Measurements from ENCODE around the gene VASN. TPM values are rescaled to one million over a fixed set of nuclear protein-coding genes. Genes with fewer than 3 reads are reported as not detected.

Gene VASN
- total and polyA plus RNA-seq, 9 of the 15 experiments (the other 6 are each of a cell fraction or from before 2014, with no cell fraction given) = 0.01 to 2.5 (median 0.41) TPM; not detected in 1

DNA sequence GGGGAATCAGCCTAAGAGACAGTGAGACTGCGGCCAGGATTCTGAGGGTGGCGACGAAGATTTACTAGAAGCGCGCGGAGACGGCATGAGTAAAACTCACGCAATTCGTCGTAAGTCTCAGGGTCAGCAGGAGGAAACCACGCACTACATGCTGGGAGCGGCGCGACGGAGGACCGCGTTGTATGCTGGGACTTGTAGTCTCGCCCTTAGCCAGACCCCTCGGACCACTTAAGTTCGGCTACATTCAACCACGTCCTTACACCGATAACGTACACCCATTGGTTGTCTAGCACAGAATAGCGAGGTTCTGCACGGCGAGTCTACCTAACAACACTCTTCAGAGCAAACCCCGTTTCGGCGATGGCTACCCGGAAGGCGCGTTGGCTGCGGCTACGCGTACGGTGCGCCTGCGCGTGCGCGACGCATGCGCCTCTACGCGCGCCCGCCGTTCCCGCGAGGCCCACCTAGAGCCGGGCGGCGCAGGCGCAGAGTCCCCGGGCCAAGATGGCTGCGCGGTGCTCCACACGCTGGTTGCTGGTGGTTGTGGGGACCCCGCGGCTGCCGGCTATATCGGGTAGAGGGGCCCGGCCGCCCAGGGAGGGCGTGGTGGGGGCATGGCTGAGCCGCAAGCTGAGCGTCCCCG, 53.9 kb downstream of the VASN start, which contains the start of gene DNAJA3 (continued):
- TF ChIP-seq NRF1 (conservative IDR thresholded peaks at IDR 0.05 in 1 of 2, IDR thresholded peaks at IDR 0.05 in 1 of 2) (peak; percentile 100), PREB (CRISPR knock-in tag; IDR thresholded peaks at IDR 0.05) (no peak), HES1 (IDR thresholded peaks at IDR 0.05; ENCODE audit: low read depth) (no peak), ZC3H4 (CRISPR knock-in tag; IDR thresholded peaks at IDR 0.05; ENCODE audit: borderline replicate concordance) (no peak), MNT (conservative IDR thresholded peaks at IDR 0.05) (peak; percentile 87 to 88), PRDM10 (IDR thresholded peaks at IDR 0.05; ENCODE audit: partially characterized antibody) (peak; percentile 70), ATF7 (IDR thresholded peaks at IDR 0.05) (peak; percentile 93), POLR2G (IDR thresholded peaks at IDR 0.05; ENCODE audit: low read depth, low read length) (peak; percentile 98), POU5F1 (IDR thresholded peaks at IDR 0.05; ENCODE audit: borderline replicate concordance, low read depth, low read length, partially characterized antibody) (peak; percentile 97), ZFP30 (CRISPR knock-in tag; IDR thresholded peaks at IDR 0.05; ENCODE audit: borderline replicate concordance) (no peak), STAG1 (CRISPR knock-in tag; IDR thresholded peaks at IDR 0.05; ENCODE audit: borderline replicate concordance) (no peak), NFATC3 (IDR thresholded peaks at IDR 0.05) (no peak), EHMT2 (IDR thresholded peaks at IDR 0.05) (no peak), ZSCAN29 (IDR thresholded peaks at IDR 0.05) (no peak), GABPB1 (CRISPR knock-in tag; IDR thresholded peaks at IDR 0.05) (peak; percentile 86; the same call in 1 of the 2 replicates)
- TF ChIP-seq, protein P1, sequence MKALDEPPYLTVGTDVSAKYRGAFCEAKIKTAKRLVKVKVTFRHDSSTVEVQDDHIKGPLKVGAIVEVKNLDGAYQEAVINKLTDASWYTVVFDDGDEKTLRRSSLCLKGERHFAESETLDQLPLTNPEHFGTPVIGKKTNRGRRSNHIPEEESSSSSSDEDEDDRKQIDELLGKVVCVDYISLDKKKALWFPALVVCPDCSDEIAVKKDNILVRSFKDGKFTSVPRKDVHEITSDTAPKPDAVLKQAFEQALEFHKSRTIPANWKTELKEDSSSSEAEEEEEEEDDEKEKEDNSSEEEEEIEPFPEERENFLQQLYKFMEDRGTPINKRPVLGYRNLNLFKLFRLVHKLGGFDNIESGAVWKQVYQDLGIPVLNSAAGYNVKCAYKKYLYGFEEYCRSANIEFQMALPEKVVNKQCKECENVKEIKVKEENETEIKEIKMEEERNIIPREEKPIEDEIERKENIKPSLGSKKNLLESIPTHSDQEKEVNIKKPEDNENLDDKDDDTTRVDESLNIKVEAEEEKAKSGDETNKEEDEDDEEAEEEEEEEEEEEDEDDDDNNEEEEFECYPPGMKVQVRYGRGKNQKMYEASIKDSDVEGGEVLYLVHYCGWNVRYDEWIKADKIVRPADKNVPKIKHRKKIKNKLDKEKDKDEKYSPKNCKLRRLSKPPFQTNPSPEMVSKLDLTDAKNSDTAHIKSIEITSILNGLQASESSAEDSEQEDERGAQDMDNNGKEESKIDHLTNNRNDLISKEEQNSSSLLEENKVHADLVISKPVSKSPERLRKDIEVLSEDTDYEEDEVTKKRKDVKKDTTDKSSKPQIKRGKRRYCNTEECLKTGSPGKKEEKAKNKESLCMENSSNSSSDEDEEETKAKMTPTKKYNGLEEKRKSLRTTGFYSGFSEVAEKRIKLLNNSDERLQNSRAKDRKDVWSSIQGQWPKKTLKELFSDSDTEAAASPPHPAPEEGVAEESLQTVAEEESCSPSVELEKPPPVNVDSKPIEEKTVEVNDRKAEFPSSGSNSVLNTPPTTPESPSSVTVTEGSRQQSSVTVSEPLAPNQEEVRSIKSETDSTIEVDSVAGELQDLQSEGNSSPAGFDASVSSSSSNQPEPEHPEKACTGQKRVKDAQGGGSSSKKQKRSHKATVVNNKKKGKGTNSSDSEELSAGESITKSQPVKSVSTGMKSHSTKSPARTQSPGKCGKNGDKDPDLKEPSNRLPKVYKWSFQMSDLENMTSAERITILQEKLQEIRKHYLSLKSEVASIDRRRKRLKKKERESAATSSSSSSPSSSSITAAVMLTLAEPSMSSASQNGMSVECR (CRISPR knock-in tag; IDR thresholded peaks at IDR 0.05) = peak; percentile 97

Measured in K562 (cell line).